CD4-positive, alpha-beta T cell treated with Interleukin-2 at 100 ng/mL for 4 hours (primary cell): ENCODE results near the gene FGF12.

Source experiments
- DNase-seq: peaks from one replicate; pipeline ENCODE4 v3.0.0-alpha.2; 2020; ENCODE audit warnings: low spot score

The FGF12 gene

GRCh38 chr3:192413461-192413860 is 313.9 kb downstream of the FGF12 start:
- DNase-seq = no peak

- DNase-seq = no peak
These were observed 316.7 kb downstream of the FGF12 start for GRCh38 chr3:192410684-192410960.

- no peak for DNase-seq
These were observed 317.3 kb downstream of the FGF12 start for GRCh38 chr3:192409838-192410683.

GRCh38 chr3:192409201-192409837 is 318.0 kb downstream of the FGF12 start:
- DNase-seq = no peak

- DNase-seq = no peak
These were observed 318.6 kb downstream of the FGF12 start for GRCh38 chr3:192408647-192409200.

GRCh38 chr3:192408007-192408646 is 319.2 kb downstream of the FGF12 start:
- DNase-seq = no peak

- no peak for DNase-seq
These were observed 327.6 kb downstream of the FGF12 start for GRCh38 chr3:192399767-192400166.

- DNase-seq = no peak
These were observed 330.3 kb downstream of the FGF12 start for GRCh38 chr3:192397012-192397411.

- DNase-seq = no peak
These were observed 331.8 kb downstream of the FGF12 start for GRCh38 chr3:192395506-192395905.

- DNase-seq = no peak
These were observed 334.4 kb downstream of the FGF12 start for GRCh38 chr3:192392986-192393385.

- no peak for DNase-seq
These were observed 344.5 kb downstream of the FGF12 start for GRCh38 chr3:192382861-192383260.

- DNase-seq = no peak
These were observed 353.8 kb downstream of the FGF12 start for GRCh38 chr3:192373586-192373985.

GRCh38 chr3:192373032-192373431 is 354.3 kb downstream of the FGF12 start:
- DNase-seq = no peak

- no peak for DNase-seq
These were observed 354.7 kb downstream of the FGF12 start for GRCh38 chr3:192372616-192373015.

GRCh38 chr3:192371870-192372400 is 355.4 kb downstream of the FGF12 start:
- DNase-seq = no peak

- DNase-seq = no peak
These were observed 359.7 kb downstream of the FGF12 start for GRCh38 chr3:192367616-192368015.

GRCh38 chr3:192366916-192367315 is 360.4 kb downstream of the FGF12 start:
- no peak for DNase-seq

GRCh38 chr3:192365571-192365970 is 361.8 kb downstream of the FGF12 start:
- no peak for DNase-seq

GRCh38 chr3:192364316-192364715 is 363.0 kb downstream of the FGF12 start:
- DNase-seq = no peak

- no peak for DNase-seq
These were observed 372.7 kb downstream of the FGF12 start for GRCh38 chr3:192354687-192355086.

- no peak for DNase-seq
These were observed 375.2 kb downstream of the FGF12 start for GRCh38 chr3:192352142-192352541.

- no peak for DNase-seq
These were observed 375.9 kb downstream of the FGF12 start for GRCh38 chr3:192351441-192351840.

- no peak for DNase-seq
These were observed 387.3 kb downstream of the FGF12 start for GRCh38 chr3:192340031-192340430.
